ENCODE data around the gene OR7A10.

DNA sequence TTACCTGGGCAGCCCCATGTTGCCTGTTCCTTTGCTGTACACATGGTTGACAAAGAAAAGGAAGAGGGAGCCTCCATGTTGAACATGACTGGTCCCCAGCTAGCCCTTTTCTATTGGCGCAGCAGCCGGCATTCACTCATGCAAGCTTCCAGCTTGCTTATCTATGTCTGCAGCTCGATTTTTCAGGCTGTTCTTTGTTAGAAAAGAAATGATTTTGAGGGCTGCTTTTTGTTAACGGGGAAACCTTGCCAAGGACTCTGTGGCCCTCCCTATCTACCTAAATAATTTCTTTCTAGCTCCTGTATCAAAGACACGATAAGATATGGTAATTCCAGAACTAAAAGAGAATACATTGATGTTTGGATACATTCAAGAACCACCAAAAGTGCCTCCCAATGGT, 50.0 kb downstream of the OR7A10 start:
- TF ChIP-seq ZNF274 (IDR thresholded peaks at IDR 0.05; ENCODE audit: low read depth, low read length) = no peak
- TF ChIP-seq YY1 (IDR thresholded peaks at IDR 0.05; ENCODE audit: insufficient read depth, insufficient read length) = no peak
